H9 (cell line): Measurements from ENCODE around the gene CD81. TPM values are rescaled to one million over a fixed set of nuclear protein-coding genes. Genes with fewer than 3 reads are reported as not detected.

Experiments
- DNase-seq: peaks from one replicate; pipeline ENCODE4 v3.0.0-alpha.2; 2017
- H2AFZ ChIP-seq: one replicate; pipeline ENCODE4 v1.6.1; 2013; ENCODE audit warnings: mild to moderate bottlenecking, low read length, control low read depth, moderate library complexity
- H2AK5ac ChIP-seq: 2 replicates; pipeline ENCODE4 v1.6.1; 2013; ENCODE audit warnings: low read length, control low read depth, mixed read lengths; ENCODE audit not compliant: insufficient read length
- H2BK120ac ChIP-seq: one replicate; pipeline ENCODE4 v1.6.1; 2013; ENCODE audit warnings: low read depth, mild to moderate bottlenecking, low read length, control low read depth, inconsistent platforms; ENCODE audit not compliant: poor library complexity, severe bottlenecking
- H2BK12ac ChIP-seq: 2 replicates; pipeline ENCODE4 v1.6.1; 2013; ENCODE audit warnings: low read length, control low read depth, mixed read lengths, low read depth; ENCODE audit not compliant: insufficient read length
- H2BK15ac ChIP-seq: 2 replicates; pipeline ENCODE4 v1.6.1; 2013; ENCODE audit warnings: low read depth, low read length, control low read depth
- H2BK20ac ChIP-seq: one replicate; pipeline ENCODE4 v1.6.1; 2013; ENCODE audit warnings: low read depth, mild to moderate bottlenecking, low read length, control low read depth, inconsistent platforms; ENCODE audit not compliant: poor library complexity, severe bottlenecking
- H2BK5ac ChIP-seq: 2 replicates; pipeline ENCODE4 v1.6.1; 2013; ENCODE audit warnings: low read length, control low read depth, mixed read lengths; ENCODE audit not compliant: insufficient read length
- H3K14ac ChIP-seq: 2 replicates; pipeline ENCODE4 v1.6.1; 2013; ENCODE audit warnings: low read length, control low read depth; ENCODE audit not compliant: insufficient read depth
- H3K18ac ChIP-seq: 2 replicates; pipeline ENCODE4 v1.6.1; 2013; ENCODE audit warnings: low read depth, mild to moderate bottlenecking, mixed read lengths, low read length, control low read depth; ENCODE audit not compliant: insufficient read length
- H3K23ac ChIP-seq: 2 replicates; pipeline ENCODE4 v1.6.1; 2013; ENCODE audit warnings: low read length, control low read depth, mixed read lengths, low read depth; ENCODE audit not compliant: insufficient read length
- H3K23me2 ChIP-seq: 2 replicates; pipeline ENCODE4 v1.6.1; 2013; ENCODE audit warnings: low read depth, mild to moderate bottlenecking, mixed read lengths, low read length, control low read depth; ENCODE audit not compliant: insufficient read length, poor library complexity, severe bottlenecking
- H3K27ac ChIP-seq: 2 replicates; pipeline ENCODE4 v1.5.1; 2013; ENCODE audit warnings: low read length, control low read depth, mixed read lengths, low read depth; ENCODE audit not compliant: insufficient read length
- H3K27me3 ChIP-seq: 2 replicates; pipeline ENCODE4 v1.6.1; 2013; ENCODE audit warnings: low read length, control low read depth, inconsistent platforms; ENCODE audit not compliant: insufficient read depth
- H3K4ac ChIP-seq: 2 replicates; pipeline ENCODE4 v1.6.1; 2013; ENCODE audit warnings: low read depth, mild to moderate bottlenecking, control low read depth, inconsistent platforms, low read length, moderate library complexity
- H3K4me1 ChIP-seq: 2 replicates; pipeline ENCODE4 v1.6.1; 2013; ENCODE audit warnings: low read length, control low read depth, inconsistent platforms; ENCODE audit not compliant: insufficient read depth
- H3K4me2 ChIP-seq: 2 replicates; pipeline ENCODE4 v1.6.1; 2013; ENCODE audit warnings: low read length, control low read depth, mixed read lengths; ENCODE audit not compliant: insufficient read length, insufficient read depth
- H3K56ac ChIP-seq: 2 replicates; pipeline ENCODE4 v1.6.1; 2013; ENCODE audit warnings: low read depth, mild to moderate bottlenecking, mixed read lengths, low read length, control low read depth; ENCODE audit not compliant: insufficient read length
- H3K79me1 ChIP-seq: 2 replicates; pipeline ENCODE4 v1.6.1; 2013; ENCODE audit warnings: low read depth, mild to moderate bottlenecking, moderate library complexity, low read length, control low read depth, inconsistent platforms; ENCODE audit not compliant: insufficient read depth, poor library complexity, severe bottlenecking
- H3K79me2 ChIP-seq: 2 replicates; pipeline ENCODE4 v1.6.1; 2013; ENCODE audit warnings: low read length, control low read depth, inconsistent platforms; ENCODE audit not compliant: insufficient read depth
- H3K9ac ChIP-seq: 2 replicates; pipeline ENCODE4 v1.6.1; 2013; ENCODE audit warnings: low read length, control low read depth, mixed read lengths; ENCODE audit not compliant: insufficient read length; ENCODE audit errors: extremely low read depth
- H3K9me3 ChIP-seq: one replicate; pipeline ENCODE4 v1.6.1; 2013; ENCODE audit warnings: low read depth, low read length, inconsistent platforms; ENCODE audit not compliant: control insufficient read depth
- H3T11ph ChIP-seq: one replicate; pipeline ENCODE4 v1.6.1; 2013; ENCODE audit warnings: mild to moderate bottlenecking, low read length, control low read depth, inconsistent platforms
- H4K20me1 ChIP-seq: one replicate; pipeline ENCODE4 v1.6.1; 2013; ENCODE audit not compliant: control insufficient read depth, insufficient read length, insufficient read depth
- H4K5ac ChIP-seq: 2 replicates; pipeline ENCODE4 v1.6.1; 2013; ENCODE audit warnings: low read depth, mild to moderate bottlenecking, mixed read lengths, low read length, control low read depth; ENCODE audit not compliant: insufficient read length
- H4K8ac ChIP-seq: replicated peaks from 2 replicates; pipeline ENCODE4 v1.6.1; 2013; ENCODE audit warnings: low read length, control low read depth, mixed read lengths, low read depth; ENCODE audit not compliant: insufficient read length
- H4K91ac ChIP-seq: 2 replicates; pipeline ENCODE4 v1.6.1; 2013; ENCODE audit warnings: low read depth, mild to moderate bottlenecking, moderate library complexity, mixed read lengths, low read length, control low read depth; ENCODE audit not compliant: insufficient read length
- H3K27ac Mint-ChIP-seq, 3 experiments: 2 replicates in 2 of 3; 3 replicates in 1 of 3; pipeline ENCODE4 v1.8.0; 2020 to 2021; ENCODE audit warnings: mixed read lengths in 3 of 3, mild to moderate bottlenecking in 1 of 3, moderate library complexity in 1 of 3
- H3K27me3 Mint-ChIP-seq: 2 replicates; pipeline ENCODE4 v1.8.0; 2021; ENCODE audit warnings: low read depth, mild to moderate bottlenecking, moderate library complexity, mixed read lengths
- H3K36me3 Mint-ChIP-seq, 3 experiments: 2 replicates in 2 of 3; 3 replicates in 1 of 3; pipeline ENCODE4 v1.8.0; 2020 to 2021; ENCODE audit warnings: low read depth in 3 of 3, mixed read lengths in 3 of 3; ENCODE audit not compliant: insufficient read depth in 1 of 3
- H3K4me1 Mint-ChIP-seq, 2 experiments: 2 replicates each; pipeline ENCODE4 v1.8.0; 2020; ENCODE audit warnings: mixed read lengths in 2 of 2
- H3K4me3 Mint-ChIP-seq, 2 experiments: 2 replicates in 1 of 2; 3 replicates in 1 of 2; pipeline ENCODE4 v1.8.0; 2020 to 2021; ENCODE audit warnings: mild to moderate bottlenecking in 2 of 2, mixed read lengths in 2 of 2, moderate library complexity in 1 of 2
- H3K9me3 Mint-ChIP-seq, 2 experiments: 2 replicates in 1 of 2; 3 replicates in 1 of 2; pipeline ENCODE4 v1.8.0; 2020; ENCODE audit warnings: mild to moderate bottlenecking in 2 of 2, mixed read lengths in 2 of 2, moderate library complexity in 1 of 2
- CTCF ChIP-seq: fragments of 200-600 bp; sonication (generic); conservative IDR thresholded peaks from 3 replicates; pipeline ENCODE4 v1.8.0; 2021; ENCODE audit warnings: antibody characterized with exemption, mild to moderate bottlenecking
- WGBS: extraction: QIAGEN DNeasy Blood & Tissue Kit; methylation state at CpG from one replicate; pipeline ENCODE4 v1.1.7; 2013; ENCODE audit warnings: missing lambda C conversion rate, low lambda C conversion rate, mixed read lengths; ENCODE audit not compliant: insufficient read length; ENCODE audit errors: extremely low coverage; 5-methylcytosine and 5-hydroxymethylcytosine counted together
- total RNA-seq: library from RNA; stranded (reverse); gene quantifications from 2 replicates; pipeline ENCODE4 v1.2.1, GENCODE V29; 2021

Gene CD81
- total RNA-seq, 1 experiment from 2014 or later: 246 TPM

- peaks cover 10% of the 10 kb centered on the region for H3K27me3 Mint-ChIP-seq
- no peak overlapping the region for H3K27ac Mint-ChIP-seq
- Histone ChIP-seq H3K9ac (no peak overlapping the region), H3K4ac (no peak overlapping the region), H3K4me2 (no peak overlapping the region), H4K5ac (no peak overlapping the region), H3T11ph (no peak overlapping the region), H2BK120ac (no peak overlapping the region), H2AK5ac (no peak overlapping the region), H3K27ac (no peak overlapping the region), H4K91ac (no peak overlapping the region), H3K9me3 (no peaks in the 10 kb centered on the region), H2BK20ac (no peak overlapping the region), H3K27me3 (no peaks in the 10 kb centered on the region), H2BK12ac (no peak overlapping the region), H3K14ac (no peak overlapping the region), H3K79me1 (no peaks in the 10 kb centered on the region), H3K18ac (no peak overlapping the region), H4K20me1 (no peaks in the 10 kb centered on the region), H3K56ac (no peak overlapping the region), H3K4me1 (no peaks in the 10 kb centered on the region), H3K79me2 (no peaks in the 10 kb centered on the region), H3K23ac (no peak overlapping the region), H4K8ac (no peak overlapping the region), H2BK5ac (no peak overlapping the region), H2AFZ (no peak overlapping the region), H3K23me2 (peaks cover 2% of the 10 kb centered on the region), H2BK15ac (no peak overlapping the region)
- no peak for DNase-seq
- no peak for TF ChIP-seq CTCF
- H3K4me1 Mint-ChIP-seq: peaks cover 0 to 6% of the 10 kb centered on the region in 2 experiments; a peak in 1 of 4 replicates
- WGBS: no CpG with 5 or more reads among the region's 9 CpGs
- no peak overlapping the region for H3K4me3 Mint-ChIP-seq
- peaks cover 2 to 8% (median 4%) of the 10 kb centered on the region in 3 experiments; a peak in 2 of 7 replicates for H3K36me3 Mint-ChIP-seq
- H3K9me3 Mint-ChIP-seq: peaks cover 15 to 16% of the 10 kb centered on the region in 2 experiments
These were observed 17.6 kb upstream of the CD81 start for GRCh38 chr11:2359557-2359956.
